Activated naive CD4-positive, alpha-beta T cell treated with anti-CD3 and anti-CD28 coated beads, Interleukin-2, amount 10 ng/mL, durations not matched to agents 7 days and 5 days (primary cell): ENCODE measurements around the gene EIF2AK3.

Experiments
- CTCF ChIA-PET: fragments of 350-600 bp; sonication (Branson Sonifier 250); formaldehyde crosslinking; loops from one replicate; lab custom pipeline; 2021; ENCODE audit warnings: antibody characterized with exemption; lab: Charles Lee
- DNase-seq: peaks from one replicate; pipeline ENCODE4 v3.0.0-alpha.2; 2020
- H3K27ac Mint-ChIP-seq: one replicate; pipeline ENCODE4 v1.8.0; 2021; ENCODE audit warnings: mild to moderate bottlenecking, moderate library complexity, mixed read lengths
- H3K27me3 Mint-ChIP-seq: one replicate; pipeline ENCODE4 v1.8.0; 2021; ENCODE audit warnings: mild to moderate bottlenecking, mixed read lengths
- H3K36me3 Mint-ChIP-seq: one replicate; pipeline ENCODE4 v1.8.0; 2021; ENCODE audit warnings: mixed read lengths
- H3K4me1 Mint-ChIP-seq: one replicate; pipeline ENCODE4 v1.8.0; 2021; ENCODE audit warnings: mixed read lengths
- H3K4me3 Mint-ChIP-seq: one replicate; pipeline ENCODE4 v1.8.0; 2021; ENCODE audit warnings: mild to moderate bottlenecking, moderate library complexity, mixed read lengths
- H3K9me3 Mint-ChIP-seq: one replicate; pipeline ENCODE4 v1.8.0; 2021; ENCODE audit warnings: mixed read lengths

Gene EIF2AK3

GRCh38 chr2:88537640-88538039 lies 89.6 kb downstream of the EIF2AK3 start:
- Mint-ChIP-seq H3K27ac (no peak overlapping the region), H3K27me3 (peaks cover 13% of the 10 kb centered on the region), H3K4me1 (no peaks in the 10 kb centered on the region), H3K9me3 (no peaks in the 10 kb centered on the region), H3K4me3 (no peak overlapping the region), H3K36me3 (no peaks in the 10 kb centered on the region)
- no peak for DNase-seq
- CTCF ChIA-PET: interaction anchor here (0.8 to 1.0 kb wide), 3 partner anchors 24 to 89 kb away, joined by 3 read pairs; no protein-coding TSS in a partner anchor

- CTCF ChIA-PET: no interaction called here
- H3K4me1 Mint-ChIP-seq: no peaks in the 10 kb centered on the region
These were observed 97.2 kb downstream of the EIF2AK3 start for GRCh38 chr2:88530081-88530480.

GRCh38 chr2:88521445-88522073 lies 105.7 kb downstream of the EIF2AK3 start:
- no peak overlapping the region for H3K27ac Mint-ChIP-seq
- CTCF ChIA-PET: interaction anchor here (0.5 kb wide), 1 partner anchor 151 kb away, joined by 3 read pairs; no protein-coding TSS in a partner anchor
- H3K4me1 Mint-ChIP-seq: no peaks in the 10 kb centered on the region
- H3K4me3 Mint-ChIP-seq: no peak overlapping the region
- peaks cover 4% of the 10 kb centered on the region for H3K27me3 Mint-ChIP-seq
- no peaks in the 10 kb centered on the region for H3K36me3 Mint-ChIP-seq
- no peaks in the 10 kb centered on the region for H3K9me3 Mint-ChIP-seq
- DNase-seq: no peak

More at GRCh38 chr2:88530081-88530480, 97.2 kb downstream of the EIF2AK3 start:
- no peaks in the 10 kb centered on the region for H3K9me3 Mint-ChIP-seq
- H3K27me3 Mint-ChIP-seq: peaks cover 5% of the 10 kb centered on the region
- H3K4me3 Mint-ChIP-seq: no peak overlapping the region
- H3K27ac Mint-ChIP-seq: no peak overlapping the region
- no peaks in the 10 kb centered on the region for H3K36me3 Mint-ChIP-seq
- no peak for DNase-seq

GRCh38 chr2:88517759-88518201 lies 109.5 kb downstream of the EIF2AK3 start:
- Mint-ChIP-seq H3K27me3 (peaks cover 4% of the 10 kb centered on the region), H3K27ac (no peak overlapping the region), H3K9me3 (no peaks in the 10 kb centered on the region), H3K36me3 (no peaks in the 10 kb centered on the region), H3K4me1 (no peaks in the 10 kb centered on the region), H3K4me3 (no peak overlapping the region)
- CTCF ChIA-PET: no interaction called here
- DNase-seq: no peak
